Uterus (tissue), 2 donors: ENCODE results near the gene ZSCAN23.

Experiments
- POLR2A ChIP-seq, 2 donors: fragments of 450-650 bp; IDR thresholded peaks; one replicate each; pipeline ENCODE4 v1.6.1; 2016; ENCODE audit warnings: antibody characterized with exemption in 2 of 2, mild to moderate bottlenecking in 1 of 2, moderate library complexity in 1 of 2
- TF ChIP-seq, protein P1 (sequence below), 4 experiments: fragments of 200-600 bp in 2 of 4; fragments of 450-650 bp in 2 of 4; sonication (generic) in 2 of 4; IDR thresholded peaks; one replicate each; pipeline ENCODE4 v1.5.1; 2016 to 2019; ENCODE audit warnings: antibody characterized with exemption in 4 of 4, mild to moderate bottlenecking in 2 of 4, moderate library complexity in 1 of 4

- TF ChIP-seq POLR2A (IDR thresholded peaks at IDR 0.05) = no peak
- TF ChIP-seq, protein P1, sequence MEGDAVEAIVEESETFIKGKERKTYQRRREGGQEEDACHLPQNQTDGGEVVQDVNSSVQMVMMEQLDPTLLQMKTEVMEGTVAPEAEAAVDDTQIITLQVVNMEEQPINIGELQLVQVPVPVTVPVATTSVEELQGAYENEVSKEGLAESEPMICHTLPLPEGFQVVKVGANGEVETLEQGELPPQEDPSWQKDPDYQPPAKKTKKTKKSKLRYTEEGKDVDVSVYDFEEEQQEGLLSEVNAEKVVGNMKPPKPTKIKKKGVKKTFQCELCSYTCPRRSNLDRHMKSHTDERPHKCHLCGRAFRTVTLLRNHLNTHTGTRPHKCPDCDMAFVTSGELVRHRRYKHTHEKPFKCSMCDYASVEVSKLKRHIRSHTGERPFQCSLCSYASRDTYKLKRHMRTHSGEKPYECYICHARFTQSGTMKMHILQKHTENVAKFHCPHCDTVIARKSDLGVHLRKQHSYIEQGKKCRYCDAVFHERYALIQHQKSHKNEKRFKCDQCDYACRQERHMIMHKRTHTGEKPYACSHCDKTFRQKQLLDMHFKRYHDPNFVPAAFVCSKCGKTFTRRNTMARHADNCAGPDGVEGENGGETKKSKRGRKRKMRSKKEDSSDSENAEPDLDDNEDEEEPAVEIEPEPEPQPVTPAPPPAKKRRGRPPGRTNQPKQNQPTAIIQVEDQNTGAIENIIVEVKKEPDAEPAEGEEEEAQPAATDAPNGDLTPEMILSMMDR (IDR thresholded peaks at IDR 0.05) = no peak
Observed at GRCh38 chr6:28486988-28487742, 43.9 kb upstream of the ZSCAN23 start.
